Calu3 (cell line): ENCODE results near the gene ZDHHC12. TPM values are rescaled to one million over a fixed set of nuclear protein-coding genes. Genes with fewer than 3 reads are reported as not detected.

Experiments used
- BruUV-seq: library from RNA; stranded (reverse); fragments of 400-500 nt; replicated peaks from 2 replicates; lab custom pipeline; 2021; lab: Mats Ljungman, UMichigan
- CTCF ChIA-PET: fragments of 300-600 bp; sonication (Branson Sonifier 250); formaldehyde crosslinking; loops from one replicate; lab custom pipeline; 2022; ENCODE audit warnings: antibody characterized with exemption; lab: Charles Lee
- DNase-seq: peaks from one replicate; pipeline ENCODE4 v3.0.0; 2022
- H3K27ac Mint-ChIP-seq: one replicate; pipeline ENCODE4 v1.8.0; 2022; ENCODE audit warnings: mixed read lengths; ENCODE audit not compliant: unreplicated experiment
- H3K27me3 Mint-ChIP-seq: one replicate; pipeline ENCODE4 v1.8.0; 2022; ENCODE audit warnings: mixed read lengths; ENCODE audit not compliant: unreplicated experiment
- H3K36me3 Mint-ChIP-seq: one replicate; pipeline ENCODE4 v1.8.0; 2022; ENCODE audit warnings: mild to moderate bottlenecking, moderate library complexity, mixed read lengths; ENCODE audit not compliant: insufficient read depth, unreplicated experiment
- H3K4me1 Mint-ChIP-seq: one replicate; pipeline ENCODE4 v1.8.0; 2022; ENCODE audit warnings: mild to moderate bottlenecking, low read depth, mixed read lengths; ENCODE audit not compliant: unreplicated experiment
- H3K4me3 Mint-ChIP-seq: one replicate; pipeline ENCODE4 v1.8.0; 2022; ENCODE audit warnings: mild to moderate bottlenecking, low read depth, moderate library complexity, mixed read lengths; ENCODE audit not compliant: unreplicated experiment
- H3K9me3 Mint-ChIP-seq: one replicate; pipeline ENCODE4 v1.8.0; 2022; ENCODE audit warnings: low read depth, mixed read lengths; ENCODE audit not compliant: unreplicated experiment
- intact Hi-C: fragments of 100-400 bp; cut with micrococcal nuclease; formaldehyde crosslinking; loops from one replicate; pipeline ENCODE4 v1.10.0; 2022; ENCODE audit not compliant: unreplicated experiment
- total RNA-seq: library from RNA; stranded (reverse); gene quantifications from 2 replicates; pipeline ENCODE4 v1.2.3, GENCODE V29; 2022
- TF ChIP-seq, protein P1 (sequence below): fragments of 200-600 bp; IDR thresholded peaks from one replicate; pipeline ENCODE4 v1.8.0; 2022; ENCODE audit warnings: antibody characterized with exemption; ENCODE audit not compliant: unreplicated experiment

The ZDHHC12 gene
- total RNA-seq, 1 experiment from 2014 or later: 35.4 TPM

DNA sequence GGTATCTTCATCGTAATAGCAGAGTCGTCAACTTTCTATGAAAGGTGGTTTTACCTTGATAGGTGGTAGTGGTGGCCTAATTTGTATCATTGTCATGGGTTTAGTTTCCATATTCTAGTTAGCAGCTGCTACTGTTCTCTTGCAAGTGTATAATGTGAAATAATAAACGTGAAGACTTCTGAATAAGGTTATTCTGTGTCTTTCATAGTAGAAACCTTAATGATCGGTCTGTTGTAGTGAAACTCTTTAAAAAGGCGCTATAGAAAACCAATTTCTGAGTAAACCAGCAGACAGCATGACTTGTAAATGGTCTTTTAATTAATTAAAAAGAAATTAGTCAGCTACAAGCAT, 33.3 kb downstream of the ZDHHC12 start:
- peak overlapping the region; percentile 90 for H3K27ac Mint-ChIP-seq
- peaks cover 53% of the 10 kb centered on the region for H3K36me3 Mint-ChIP-seq
- intact Hi-C loops: no loop called here
- no peaks in the 10 kb centered on the region for H3K27me3 Mint-ChIP-seq
- no TSS peak for BruUV-seq
- H3K4me3 Mint-ChIP-seq: peak overlapping the region; percentile 96
- TF ChIP-seq, protein P1, sequence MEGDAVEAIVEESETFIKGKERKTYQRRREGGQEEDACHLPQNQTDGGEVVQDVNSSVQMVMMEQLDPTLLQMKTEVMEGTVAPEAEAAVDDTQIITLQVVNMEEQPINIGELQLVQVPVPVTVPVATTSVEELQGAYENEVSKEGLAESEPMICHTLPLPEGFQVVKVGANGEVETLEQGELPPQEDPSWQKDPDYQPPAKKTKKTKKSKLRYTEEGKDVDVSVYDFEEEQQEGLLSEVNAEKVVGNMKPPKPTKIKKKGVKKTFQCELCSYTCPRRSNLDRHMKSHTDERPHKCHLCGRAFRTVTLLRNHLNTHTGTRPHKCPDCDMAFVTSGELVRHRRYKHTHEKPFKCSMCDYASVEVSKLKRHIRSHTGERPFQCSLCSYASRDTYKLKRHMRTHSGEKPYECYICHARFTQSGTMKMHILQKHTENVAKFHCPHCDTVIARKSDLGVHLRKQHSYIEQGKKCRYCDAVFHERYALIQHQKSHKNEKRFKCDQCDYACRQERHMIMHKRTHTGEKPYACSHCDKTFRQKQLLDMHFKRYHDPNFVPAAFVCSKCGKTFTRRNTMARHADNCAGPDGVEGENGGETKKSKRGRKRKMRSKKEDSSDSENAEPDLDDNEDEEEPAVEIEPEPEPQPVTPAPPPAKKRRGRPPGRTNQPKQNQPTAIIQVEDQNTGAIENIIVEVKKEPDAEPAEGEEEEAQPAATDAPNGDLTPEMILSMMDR: no peak
- DNase-seq: no peak
- peaks cover 17% of the 10 kb centered on the region for H3K4me1 Mint-ChIP-seq
- CTCF ChIA-PET: interaction anchor here (1.3 kb wide), 1 partner anchor 12 kb away, joined by 3 read pairs; the partner anchor contains the start of gene PKN3
- H3K9me3 Mint-ChIP-seq: no peaks in the 10 kb centered on the region

DNA sequence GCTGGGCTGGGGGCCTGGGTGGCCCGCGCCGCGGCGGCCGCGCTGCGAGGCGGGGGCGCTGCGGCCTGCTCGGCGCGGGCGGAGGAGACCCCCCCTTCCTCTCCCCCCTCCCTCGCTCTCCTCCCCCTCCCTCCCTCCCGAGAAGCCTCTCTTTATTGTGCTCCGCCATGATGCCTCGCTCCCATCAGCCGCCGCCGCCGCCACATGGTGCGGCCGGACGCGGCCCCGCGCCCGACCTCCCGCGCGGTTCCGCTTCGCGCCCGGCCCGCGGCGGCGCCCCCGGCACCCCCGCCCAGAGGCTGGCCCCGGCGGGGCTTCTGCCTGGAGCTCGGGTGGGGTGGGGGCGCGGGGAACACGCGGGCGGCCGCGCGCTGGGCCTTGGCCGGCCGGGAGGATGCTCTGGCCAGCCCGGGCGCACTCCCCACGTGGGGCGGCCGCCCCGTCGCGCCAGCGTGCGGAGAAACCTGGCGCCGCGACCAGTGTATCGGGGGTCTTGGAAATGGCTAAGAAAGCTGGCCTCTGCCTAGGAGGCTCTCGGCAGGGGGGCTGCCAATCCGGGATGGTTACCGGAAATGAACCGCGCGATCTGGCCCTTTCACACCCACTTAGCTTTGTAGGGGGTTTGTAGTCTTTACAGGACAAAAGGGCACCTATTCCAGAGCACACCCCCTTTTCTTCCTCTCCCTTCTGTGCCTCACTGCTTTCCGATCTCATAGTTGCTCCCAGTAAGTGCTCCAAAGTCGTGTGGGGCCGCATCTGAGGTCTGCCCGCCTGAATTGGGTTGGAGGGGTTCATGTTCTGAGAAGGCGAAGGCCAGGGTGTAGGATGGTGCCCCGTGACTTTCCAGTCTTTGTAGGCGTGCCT, 33.9 kb downstream of the ZDHHC12 start:
- TF ChIP-seq, protein P1: no peak
- CTCF ChIA-PET: interaction anchor here (1.3 kb wide), 1 partner anchor 12 kb away, joined by 3 read pairs; the partner anchor contains the start of gene PKN3
- peak overlapping the region; percentile 96 for H3K4me3 Mint-ChIP-seq
- H3K27me3 Mint-ChIP-seq: no peaks in the 10 kb centered on the region
- BruUV-seq: no TSS peak
- intact Hi-C loops: no loop called here
- peak; percentile 9 for DNase-seq
- no peaks in the 10 kb centered on the region for H3K9me3 Mint-ChIP-seq
- H3K27ac Mint-ChIP-seq: peak overlapping the region; percentile 90
- peaks cover 23% of the 10 kb centered on the region for H3K4me1 Mint-ChIP-seq
- H3K36me3 Mint-ChIP-seq: peaks cover 53% of the 10 kb centered on the region

DNA sequence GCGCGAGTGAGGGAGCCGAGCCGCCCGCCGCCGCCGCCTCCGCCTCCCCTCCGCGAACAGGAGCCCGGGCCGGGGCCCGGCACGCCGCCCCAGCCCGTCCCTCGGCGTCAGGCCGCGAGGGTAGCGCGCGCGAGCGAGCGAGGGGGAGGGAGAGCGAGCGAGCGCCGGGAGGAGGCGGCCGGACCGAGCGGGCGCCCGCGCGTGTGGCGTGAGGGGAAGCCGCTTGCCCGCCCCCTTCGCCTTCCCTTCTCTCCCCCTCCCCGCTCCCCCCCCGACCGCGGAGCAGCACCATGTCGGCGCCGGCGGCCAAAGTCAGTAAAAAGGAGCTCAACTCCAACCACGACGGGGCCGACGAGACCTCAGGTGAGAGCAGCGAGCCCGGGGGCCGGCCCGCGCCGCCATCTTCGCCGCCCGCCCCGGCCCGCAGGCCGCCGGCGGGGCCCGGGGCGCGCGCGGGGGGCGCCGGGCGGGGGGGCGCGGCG, 34.6 kb downstream of the ZDHHC12 start:
- peak overlapping the region; percentile 60 for H3K27ac Mint-ChIP-seq

DNA sequence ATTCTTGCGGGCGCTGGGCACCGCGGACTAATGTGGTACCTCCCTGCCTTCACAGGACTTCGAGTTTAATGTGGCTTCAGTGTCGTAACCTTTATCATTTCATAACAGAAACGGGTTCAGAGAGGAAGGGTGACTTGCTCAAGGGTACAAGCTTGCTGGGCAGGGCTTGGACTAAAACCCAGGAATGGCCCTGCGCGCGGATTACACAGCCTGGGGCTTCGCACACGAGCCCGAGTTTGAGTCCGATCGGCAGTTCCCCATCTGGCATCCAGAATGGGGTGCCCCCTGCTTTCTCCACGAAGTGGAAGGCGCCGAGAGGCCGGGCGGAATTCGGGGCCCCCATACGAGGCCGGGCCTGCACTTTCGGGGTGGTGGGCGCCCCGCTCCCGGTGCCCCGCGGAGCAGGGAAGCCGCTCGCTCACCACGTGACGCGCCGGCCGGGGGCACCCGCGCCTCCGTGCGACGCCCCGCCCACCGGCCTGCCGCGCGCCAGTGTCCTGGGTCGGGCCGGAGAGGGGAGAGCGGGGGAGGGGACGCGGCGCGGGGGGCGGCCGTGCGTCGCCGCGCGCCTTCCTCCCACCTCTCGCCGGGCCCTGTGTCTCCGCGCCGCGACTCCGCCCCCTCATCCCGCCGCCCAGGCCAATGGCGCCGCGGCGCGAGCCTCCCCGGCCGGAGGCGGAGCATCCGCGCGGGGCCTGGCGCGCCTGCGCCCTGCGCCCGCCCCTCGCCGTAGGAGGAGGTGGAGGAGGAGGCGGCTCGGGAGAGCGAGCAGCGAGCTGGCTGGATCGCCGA, 35.2 kb downstream of the ZDHHC12 start, which contains the start of gene SET:
SET (plus strand) TSS at position 722 of the 792 bp plus-strand sequence. CDS start 361 bp downstream, outside the sequence.
- BruUV-seq: no TSS peak
- intact Hi-C loops: no loop called here
- no peaks in the 10 kb centered on the region for H3K9me3 Mint-ChIP-seq
- no peaks in the 10 kb centered on the region for H3K27me3 Mint-ChIP-seq
- H3K4me1 Mint-ChIP-seq: peaks cover 31% of the 10 kb centered on the region
- H3K27ac Mint-ChIP-seq: peak within 1 kb of the TSS; percentile 90
- TF ChIP-seq, protein P1: no peak
- H3K4me3 Mint-ChIP-seq: peak within 1 kb of the TSS; percentile 96
- peak; percentile 95 for DNase-seq
- peaks cover 55% of the 10 kb centered on the region for H3K36me3 Mint-ChIP-seq
- CTCF ChIA-PET: no interaction called here

More for the DNA sequence above, 34.6 kb downstream of the ZDHHC12 start:
- no peaks in the 10 kb centered on the region for H3K9me3 Mint-ChIP-seq
- TF ChIP-seq, protein P1: no peak
- H3K4me1 Mint-ChIP-seq: peaks cover 30% of the 10 kb centered on the region
- CTCF ChIA-PET: no interaction called here
- peak overlapping the region; percentile 60 for H3K4me3 Mint-ChIP-seq
- BruUV-seq: no TSS peak
- no peaks in the 10 kb centered on the region for H3K27me3 Mint-ChIP-seq
- H3K36me3 Mint-ChIP-seq: peaks cover 52% of the 10 kb centered on the region
- intact Hi-C loops: no loop called here
- DNase-seq: peak; percentile 45
